ENCODE measurements around the gene ARL14EPL. TPM values are rescaled to one million over a fixed set of nuclear protein-coding genes. Genes with fewer than 3 reads are reported as not detected.

Gene ARL14EPL
- total RNA-seq, result not detected

DNA sequence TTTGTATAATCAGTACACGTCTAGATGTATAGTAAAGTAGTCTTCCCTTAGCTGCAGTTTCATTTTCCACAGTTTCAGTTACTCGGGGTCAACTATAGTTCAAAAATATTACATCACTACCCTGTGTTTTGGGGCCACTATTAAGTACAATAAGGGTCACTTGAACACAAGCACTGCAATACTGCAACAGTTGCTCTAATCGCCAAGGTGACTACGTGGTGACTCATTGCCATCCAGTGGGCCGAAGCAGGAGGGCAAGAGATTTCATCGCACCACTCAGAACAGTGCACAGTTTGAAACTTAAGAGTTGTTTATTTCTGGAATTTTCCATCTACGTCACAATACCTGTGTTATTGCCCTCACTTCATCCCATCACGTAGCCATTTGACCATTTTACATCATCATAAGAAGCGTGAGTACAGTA is at the start of gene ARL14EPL:
TSS of gene ARL14EPL (plus strand) at position 379 of the 424 bp plus-strand sequence. CDS start 18,994 bp downstream, outside the sequence.
- TF ChIP-seq, protein P1, sequence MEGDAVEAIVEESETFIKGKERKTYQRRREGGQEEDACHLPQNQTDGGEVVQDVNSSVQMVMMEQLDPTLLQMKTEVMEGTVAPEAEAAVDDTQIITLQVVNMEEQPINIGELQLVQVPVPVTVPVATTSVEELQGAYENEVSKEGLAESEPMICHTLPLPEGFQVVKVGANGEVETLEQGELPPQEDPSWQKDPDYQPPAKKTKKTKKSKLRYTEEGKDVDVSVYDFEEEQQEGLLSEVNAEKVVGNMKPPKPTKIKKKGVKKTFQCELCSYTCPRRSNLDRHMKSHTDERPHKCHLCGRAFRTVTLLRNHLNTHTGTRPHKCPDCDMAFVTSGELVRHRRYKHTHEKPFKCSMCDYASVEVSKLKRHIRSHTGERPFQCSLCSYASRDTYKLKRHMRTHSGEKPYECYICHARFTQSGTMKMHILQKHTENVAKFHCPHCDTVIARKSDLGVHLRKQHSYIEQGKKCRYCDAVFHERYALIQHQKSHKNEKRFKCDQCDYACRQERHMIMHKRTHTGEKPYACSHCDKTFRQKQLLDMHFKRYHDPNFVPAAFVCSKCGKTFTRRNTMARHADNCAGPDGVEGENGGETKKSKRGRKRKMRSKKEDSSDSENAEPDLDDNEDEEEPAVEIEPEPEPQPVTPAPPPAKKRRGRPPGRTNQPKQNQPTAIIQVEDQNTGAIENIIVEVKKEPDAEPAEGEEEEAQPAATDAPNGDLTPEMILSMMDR (IDR thresholded peaks at IDR 0.05), result peak; percentile 16 to 62 (median 43)
- intact Hi-C loops (cut with DNase I), result loop anchor here (10.0 kb wide), 1 partner anchor 147 kb away; no protein-coding TSS in a partner anchor
- Histone ChIP-seq H3K9me3 (no peaks in the 10 kb centered on the region), H3K36me3 (no peaks in the 10 kb centered on the region), H3K27ac (no peak within 1 kb of the TSS), H3K27me3 (no peaks in the 10 kb centered on the region), H3K4me3 (no peak within 1 kb of the TSS), H3K4me1 (no peaks in the 10 kb centered on the region)
- peak in 1 of 2 donors; percentile 73 for DNase-seq (ENCODE audit: low spot score in 2 of 2)

GRCh38 chr5:115983519-115983918 is 48.8 kb upstream of the ARL14EPL start:
- TF ChIP-seq, protein P1 (IDR thresholded peaks at IDR 0.05), result no peak
- Histone ChIP-seq H3K4me3 (no peak overlapping the region), H3K36me3 (no peaks in the 10 kb centered on the region), H3K4me1 (peaks cover 4 to 28% of the 10 kb centered on the region in 2 donors), H3K27ac (no peak overlapping the region), H3K9me3 (no peaks in the 10 kb centered on the region), H3K27me3 (no peaks in the 10 kb centered on the region)
- intact Hi-C loops (cut with DNase I), result no loop called here
- DNase-seq (ENCODE audit: low spot score in 2 of 2), result no peak

DNA sequence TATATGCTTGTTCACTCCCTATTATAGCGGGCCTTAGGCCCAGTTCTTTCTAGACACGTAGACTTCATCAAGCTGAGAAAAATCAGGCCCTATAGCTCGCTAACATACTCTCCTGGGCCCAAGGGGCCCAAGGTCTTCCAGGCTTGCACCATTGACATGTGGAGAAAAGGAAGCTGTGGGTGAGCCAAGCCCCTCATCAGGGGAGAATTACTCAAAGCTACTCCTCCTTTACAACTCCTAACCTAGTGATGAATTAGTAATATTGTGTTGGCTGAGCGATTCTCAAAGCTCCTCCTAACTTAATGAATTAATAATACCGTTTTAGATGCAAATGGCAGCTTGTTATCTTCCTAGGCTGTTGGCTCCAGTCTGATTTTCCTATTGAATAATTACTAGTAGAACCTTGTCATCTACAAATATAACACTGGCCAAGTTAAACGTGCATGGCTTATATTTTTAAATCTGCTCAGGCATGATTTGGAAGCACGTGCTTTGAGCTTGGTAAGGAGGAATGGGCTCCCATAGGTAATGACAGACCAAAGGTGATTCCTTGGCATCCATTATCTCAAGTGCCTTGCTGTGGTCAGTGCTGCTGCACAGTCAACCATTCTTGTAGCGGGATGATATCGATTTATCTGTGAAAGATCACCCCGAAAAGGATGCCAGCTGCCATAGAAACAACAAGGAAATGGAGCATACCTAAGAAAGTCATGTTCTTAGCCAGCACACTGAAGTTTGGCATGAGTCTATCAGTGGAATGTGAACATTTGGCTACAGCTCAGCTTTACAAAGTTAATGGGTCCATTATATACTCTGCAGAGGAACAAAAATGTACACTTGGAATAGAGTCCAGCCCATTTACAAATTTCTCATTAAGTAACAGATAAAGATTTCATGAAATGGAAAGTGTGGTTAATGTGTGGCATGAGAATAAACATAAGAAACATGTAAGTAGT is 46.2 kb upstream of the ARL14EPL start:
- no peak for DNase-seq (ENCODE audit: low spot score in 2 of 2)
- H3K4me3 ChIP-seq, result peak overlapping the region in 1 of 2 donors; percentile 16

DNA sequence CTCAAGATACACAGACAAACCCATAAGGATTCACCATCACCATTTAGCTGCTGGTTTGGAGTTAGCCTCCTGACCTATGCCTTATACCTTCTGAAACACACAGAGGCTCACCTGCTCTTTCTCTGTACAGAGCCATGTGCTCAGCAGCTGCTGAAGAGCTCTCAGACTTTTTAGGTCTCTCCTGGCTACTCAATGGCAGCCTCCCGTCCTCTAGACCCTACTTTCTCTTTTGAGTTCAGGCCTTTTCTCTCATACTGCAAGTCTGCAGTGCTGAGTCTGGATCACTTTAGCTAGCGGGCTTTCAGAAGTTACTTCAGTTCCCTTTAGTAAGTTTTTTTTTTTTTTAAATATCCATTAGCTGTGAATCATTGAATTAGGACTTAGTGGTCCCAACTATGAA is 44.3 kb upstream of the ARL14EPL start:
- H3K9me3 ChIP-seq, result no peaks in the 10 kb centered on the region
- no peaks in the 10 kb centered on the region for H3K36me3 ChIP-seq
- H3K4me1 ChIP-seq, result peaks cover 0 to 20% of the 10 kb centered on the region in 2 donors
- intact Hi-C loops (cut with DNase I), result no loop called here
- H3K27me3 ChIP-seq, result no peaks in the 10 kb centered on the region
- DNase-seq (ENCODE audit: low spot score in 2 of 2), result no peak
- H3K27ac ChIP-seq, result no peak overlapping the region
- no peak overlapping the region for H3K4me3 ChIP-seq
- TF ChIP-seq, protein P1 (IDR thresholded peaks at IDR 0.05), result no peak

More for the DNA sequence above, 46.2 kb upstream of the ARL14EPL start:
- Histone ChIP-seq H3K27me3 (no peaks in the 10 kb centered on the region), H3K36me3 (no peaks in the 10 kb centered on the region), H3K9me3 (no peaks in the 10 kb centered on the region), H3K27ac (peak overlapping the region; percentile 38 to 52), H3K4me1 (peaks cover 0 to 19% of the 10 kb centered on the region in 2 donors)
- TF ChIP-seq, protein P1 (IDR thresholded peaks at IDR 0.05), result no peak
- intact Hi-C loops (cut with DNase I), result no loop called here

DNA sequence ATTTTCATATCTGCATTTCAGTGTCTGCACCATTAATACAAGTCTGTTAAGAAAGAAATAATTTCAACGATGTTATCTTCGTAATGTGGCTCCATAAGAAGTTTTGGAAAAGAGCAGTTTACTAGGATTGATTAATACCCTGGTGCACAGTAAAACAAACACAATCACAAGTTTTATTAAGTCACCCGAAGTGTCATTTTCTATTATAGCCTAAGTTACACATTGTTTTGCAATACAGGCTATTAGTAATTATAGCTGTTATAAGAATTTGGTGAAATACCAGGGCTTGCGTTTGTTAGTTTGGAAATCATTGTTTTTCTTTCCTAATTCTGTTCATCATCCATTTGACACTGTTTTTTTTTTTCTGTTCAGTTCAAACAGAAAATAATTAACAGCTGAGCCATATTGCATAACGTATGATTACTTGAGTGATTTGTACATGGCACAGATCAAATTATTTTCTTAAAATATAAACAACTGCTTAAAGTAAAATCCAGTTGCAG is 39.4 kb upstream of the ARL14EPL start:
- intact Hi-C loops (cut with DNase I), result no loop called here
- H3K36me3 ChIP-seq, result no peaks in the 10 kb centered on the region
- no peaks in the 10 kb centered on the region for H3K27me3 ChIP-seq
- no peak overlapping the region for H3K27ac ChIP-seq
- TF ChIP-seq, protein P1 (IDR thresholded peaks at IDR 0.05), result no peak
- no peaks in the 10 kb centered on the region for H3K9me3 ChIP-seq
- H3K4me3 ChIP-seq, result no peak overlapping the region
- peaks cover 0 to 7% of the 10 kb centered on the region in 2 donors for H3K4me1 ChIP-seq
- DNase-seq (ENCODE audit: low spot score in 2 of 2), result no peak

Measured in ascending aorta (tissue), 2 donors.